WTC11 (cell line): ENCODE data around the gene PAN2. TPM values are rescaled to one million over a fixed set of nuclear protein-coding genes. Genes with fewer than 3 reads are reported as not detected.

ENCODE experiments used
- ATAC-seq: fragments of 200-7000 bp; cut with Tn5 transposase; 2 replicates; pipeline ENCODE4 v1.10.0; 2021; ENCODE audit warnings: mild to moderate bottlenecking, moderate library complexity
- CTCF ChIA-PET: fragments of 300-600 bp; sonication (Branson Sonifier 250); formaldehyde crosslinking; loops from one replicate; lab custom pipeline; 2021; ENCODE audit warnings: antibody characterized with exemption; lab: Charles Lee
- POLR2A ChIA-PET: fragments of 350-600 bp; sonication (Branson Sonifier 250); formaldehyde crosslinking; loops from one replicate; lab custom pipeline; 2021; ENCODE audit warnings: antibody characterized with exemption; lab: Charles Lee
- DNase-seq: peaks from one replicate; pipeline ENCODE4 v3.0.0; 2021; ENCODE audit warnings: low spot score
- H3K27ac Mint-ChIP-seq: 2 replicates; pipeline ENCODE4 v1.8.0; 2021; ENCODE audit warnings: mixed read lengths
- H3K27me3 Mint-ChIP-seq: 2 replicates; pipeline ENCODE4 v1.8.0; 2021; ENCODE audit warnings: low read depth, mild to moderate bottlenecking, moderate library complexity, mixed read lengths
- H3K36me3 Mint-ChIP-seq: 2 replicates; pipeline ENCODE4 v1.8.0; 2021; ENCODE audit warnings: mixed read lengths
- H3K4me1 Mint-ChIP-seq: 2 replicates; pipeline ENCODE4 v1.8.0; 2022; ENCODE audit warnings: mixed read lengths
- H3K4me3 Mint-ChIP-seq: 2 replicates; pipeline ENCODE4 v1.8.0; 2021; ENCODE audit warnings: mild to moderate bottlenecking, moderate library complexity, mixed read lengths
- H3K9me3 Mint-ChIP-seq: 2 replicates; pipeline ENCODE4 v1.8.0; 2021; ENCODE audit warnings: mixed read lengths
- EMX1 ChIP-seq: fragments of 250-450 bp; sonication (Bioruptor Pico); IDR thresholded peaks from 2 replicates; pipeline ENCODE4 v1.8.0; 2021; ENCODE audit warnings: mild to moderate bottlenecking
- GABPB1 ChIP-seq: sonication (generic); formaldehyde crosslinking; IDR thresholded peaks from 2 replicates; pipeline ENCODE4 v1.8.1; 2023; ENCODE audit warnings: mild to moderate bottlenecking, missing genetic modification reagents
- GTF2I ChIP-seq: fragments of 250-450 bp; sonication (Bioruptor Pico); conservative IDR thresholded peaks from 2 replicates; pipeline ENCODE4 v1.4.0; 2021; ENCODE audit warnings: mild to moderate bottlenecking
- HMGA2 ChIP-seq: fragments of 250-450 bp; sonication (Bioruptor Pico); IDR thresholded peaks from 2 replicates; pipeline ENCODE4 v1.4.0; 2021; ENCODE audit warnings: mild to moderate bottlenecking, moderate library complexity
- IRF2 ChIP-seq: sonication (generic); formaldehyde crosslinking; IDR thresholded peaks from 2 replicates; pipeline ENCODE4 v1.8.0; 2022; ENCODE audit warnings: low read depth, missing genetic modification reagents, borderline replicate concordance
- NR1H2 ChIP-seq: sonication (generic); formaldehyde crosslinking; IDR thresholded peaks from 2 replicates; pipeline ENCODE4 v1.9.0; 2021; ENCODE audit warnings: mild to moderate bottlenecking, moderate library complexity, missing genetic modification reagents
- RELA ChIP-seq: sonication (generic); formaldehyde crosslinking; IDR thresholded peaks from 2 replicates; pipeline ENCODE4 v1.8.1; 2022; ENCODE audit warnings: missing genetic modification reagents, mild to moderate bottlenecking, borderline replicate concordance
- SMAD3 ChIP-seq: sonication (generic); formaldehyde crosslinking; IDR thresholded peaks from 2 replicates; pipeline ENCODE4 v1.8.0; 2022; ENCODE audit warnings: missing genetic modification reagents, mild to moderate bottlenecking, borderline replicate concordance
- SOX15 ChIP-seq: fragments of 250-450 bp; sonication (Bioruptor Pico); IDR thresholded peaks from 2 replicates; pipeline ENCODE4 v1.9.0; 2021; ENCODE audit warnings: mild to moderate bottlenecking
- TP53 ChIP-seq: sonication (generic); formaldehyde crosslinking; IDR thresholded peaks from 2 replicates; pipeline ENCODE4 v1.8.1; 2023; ENCODE audit warnings: mild to moderate bottlenecking, missing genetic modification reagents
- ZBTB21 ChIP-seq: sonication (generic); formaldehyde crosslinking; IDR thresholded peaks from 2 replicates; pipeline ENCODE4 v1.8.1; 2023; ENCODE audit warnings: mild to moderate bottlenecking, missing genetic modification reagents, borderline replicate concordance
- ZNF138 ChIP-seq: sonication (generic); formaldehyde crosslinking; conservative IDR thresholded peaks from 2 replicates; pipeline ENCODE4 v1.8.1; 2022; ENCODE audit warnings: mild to moderate bottlenecking, moderate library complexity, missing genetic modification reagents
- ZNF423 ChIP-seq: fragments of 250-450 bp; sonication (Bioruptor Pico); IDR thresholded peaks from 2 replicates; pipeline ENCODE4 v2.1.2; 2022; ENCODE audit warnings: mild to moderate bottlenecking, moderate library complexity
- total RNA-seq: library from RNA; stranded (reverse); gene quantifications from 3 replicates; pipeline ENCODE4 v1.2.3, GENCODE V29; 2021
- TF ChIP-seq, protein P1 (sequence below): sonication (generic); formaldehyde crosslinking; IDR thresholded peaks from 2 replicates; pipeline ENCODE4 v1.8.0; 2022; ENCODE audit warnings: mild to moderate bottlenecking, missing genetic modification reagents
- TF ChIP-seq, protein P2 (sequence below): sonication (generic); formaldehyde crosslinking; conservative IDR thresholded peaks from 2 replicates; pipeline ENCODE4 v1.8.1; 2023; ENCODE audit warnings: mild to moderate bottlenecking, low read depth, missing genetic modification reagents, moderate library complexity
- TF ChIP-seq, protein P3 (sequence below): sonication (generic); formaldehyde crosslinking; IDR thresholded peaks from 2 replicates; pipeline ENCODE4 v1.8.1; 2023; ENCODE audit warnings: mild to moderate bottlenecking, missing genetic modification reagents, borderline replicate concordance
- TF ChIP-seq, protein P4 (sequence below): sonication (generic); formaldehyde crosslinking; IDR thresholded peaks from 2 replicates; pipeline ENCODE4 v1.8.1; 2022; ENCODE audit warnings: mild to moderate bottlenecking, missing genetic modification reagents, moderate library complexity, borderline replicate concordance
- TF ChIP-seq, protein P5 (sequence below): sonication (generic); formaldehyde crosslinking; IDR thresholded peaks from 2 replicates; pipeline ENCODE4 v1.8.1; 2022; ENCODE audit warnings: low read depth, mild to moderate bottlenecking, moderate library complexity, missing genetic modification reagents, borderline replicate concordance

The PAN2 gene
- total RNA-seq, 1 experiment from 2014 or later: 46.7 TPM

DNA sequence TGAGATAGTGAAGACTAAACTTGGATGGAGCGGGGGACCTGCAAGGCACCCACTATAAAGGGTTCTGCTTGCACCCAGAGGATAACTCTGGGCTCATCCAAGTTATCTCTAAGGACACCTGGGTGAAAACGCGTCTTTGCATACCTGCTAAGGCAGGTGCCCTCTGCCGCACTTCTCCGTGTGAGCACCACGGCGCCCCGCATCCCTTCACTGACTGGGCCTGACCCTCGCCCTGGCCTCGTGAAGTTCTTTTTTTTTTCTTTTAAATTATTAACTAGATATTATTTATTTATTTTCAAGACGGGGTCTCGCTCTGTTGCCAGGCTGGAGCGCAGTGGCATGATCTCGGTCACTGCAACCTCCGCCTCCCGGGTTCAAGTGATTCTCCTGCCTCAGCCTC, 48.8 kb upstream of the PAN2 start:
- no peak for DNase-seq
- peaks cover 9% of the 10 kb centered on the region for H3K4me1 Mint-ChIP-seq
- H3K27me3 Mint-ChIP-seq: peaks cover 2% of the 10 kb centered on the region
- ATAC-seq: no peak
- no peak overlapping the region for H3K4me3 Mint-ChIP-seq
- ChIA-PET POLR2A (no interaction called here), CTCF (no interaction called here)
- H3K9me3 Mint-ChIP-seq: 0 out of 2 replicates have a peak, but pooled peaks cover 4% of the 10 kb centered on the region
- H3K27ac Mint-ChIP-seq: no peak overlapping the region
- TF ChIP-seq, protein P1, sequence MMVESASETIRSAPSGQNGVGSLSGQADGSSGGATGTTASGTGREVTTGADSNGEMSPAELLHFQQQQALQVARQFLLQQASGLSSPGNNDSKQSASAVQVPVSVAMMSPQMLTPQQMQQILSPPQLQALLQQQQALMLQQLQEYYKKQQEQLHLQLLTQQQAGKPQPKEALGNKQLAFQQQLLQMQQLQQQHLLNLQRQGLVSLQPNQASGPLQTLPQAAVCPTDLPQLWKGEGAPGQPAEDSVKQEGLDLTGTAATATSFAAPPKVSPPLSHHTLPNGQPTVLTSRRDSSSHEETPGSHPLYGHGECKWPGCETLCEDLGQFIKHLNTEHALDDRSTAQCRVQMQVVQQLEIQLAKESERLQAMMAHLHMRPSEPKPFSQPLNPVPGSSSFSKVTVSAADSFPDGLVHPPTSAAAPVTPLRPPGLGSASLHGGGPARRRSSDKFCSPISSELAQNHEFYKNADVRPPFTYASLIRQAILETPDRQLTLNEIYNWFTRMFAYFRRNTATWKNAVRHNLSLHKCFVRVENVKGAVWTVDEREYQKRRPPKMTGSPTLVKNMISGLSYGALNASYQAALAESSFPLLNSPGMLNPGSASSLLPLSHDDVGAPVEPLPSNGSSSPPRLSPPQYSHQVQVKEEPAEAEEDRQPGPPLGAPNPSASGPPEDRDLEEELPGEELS (CRISPR knock-in tag): no peak
- TF ChIP-seq, protein P2, sequence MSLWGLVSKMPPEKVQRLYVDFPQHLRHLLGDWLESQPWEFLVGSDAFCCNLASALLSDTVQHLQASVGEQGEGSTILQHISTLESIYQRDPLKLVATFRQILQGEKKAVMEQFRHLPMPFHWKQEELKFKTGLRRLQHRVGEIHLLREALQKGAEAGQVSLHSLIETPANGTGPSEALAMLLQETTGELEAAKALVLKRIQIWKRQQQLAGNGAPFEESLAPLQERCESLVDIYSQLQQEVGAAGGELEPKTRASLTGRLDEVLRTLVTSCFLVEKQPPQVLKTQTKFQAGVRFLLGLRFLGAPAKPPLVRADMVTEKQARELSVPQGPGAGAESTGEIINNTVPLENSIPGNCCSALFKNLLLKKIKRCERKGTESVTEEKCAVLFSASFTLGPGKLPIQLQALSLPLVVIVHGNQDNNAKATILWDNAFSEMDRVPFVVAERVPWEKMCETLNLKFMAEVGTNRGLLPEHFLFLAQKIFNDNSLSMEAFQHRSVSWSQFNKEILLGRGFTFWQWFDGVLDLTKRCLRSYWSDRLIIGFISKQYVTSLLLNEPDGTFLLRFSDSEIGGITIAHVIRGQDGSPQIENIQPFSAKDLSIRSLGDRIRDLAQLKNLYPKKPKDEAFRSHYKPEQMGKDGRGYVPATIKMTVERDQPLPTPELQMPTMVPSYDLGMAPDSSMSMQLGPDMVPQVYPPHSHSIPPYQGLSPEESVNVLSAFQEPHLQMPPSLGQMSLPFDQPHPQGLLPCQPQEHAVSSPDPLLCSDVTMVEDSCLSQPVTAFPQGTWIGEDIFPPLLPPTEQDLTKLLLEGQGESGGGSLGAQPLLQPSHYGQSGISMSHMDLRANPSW (CRISPR knock-in tag): no peak
- TF ChIP-seq RELA (CRISPR knock-in tag): no peak
- no peaks in the 10 kb centered on the region for H3K36me3 Mint-ChIP-seq

DNA sequence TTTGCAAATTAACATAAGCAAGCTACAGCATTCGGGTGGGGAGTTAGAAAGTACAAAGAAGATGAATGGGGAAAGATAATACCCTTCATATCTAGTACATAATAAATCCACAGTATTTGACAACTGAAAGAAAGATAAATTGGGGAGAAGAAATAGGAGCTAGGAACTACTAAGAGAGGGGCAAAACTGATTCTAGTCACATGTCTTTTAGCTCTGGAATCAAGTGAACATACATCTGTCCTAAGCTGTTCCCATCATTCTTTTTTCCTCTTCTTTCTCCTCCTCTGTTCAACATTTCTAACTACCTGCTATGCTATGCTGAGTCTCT, 44.2 kb upstream of the PAN2 start:
- no peak for ATAC-seq

More for the DNA sequence above, 44.2 kb upstream of the PAN2 start:
- peaks cover 11% of the 10 kb centered on the region for H3K9me3 Mint-ChIP-seq
- TF ChIP-seq TP53 (CRISPR knock-in tag) (no peak), GABPB1 (CRISPR knock-in tag) (no peak), EMX1 (CRISPR knock-in tag) (no peak), SMAD3 (CRISPR knock-in tag) (no peak), NR1H2 (CRISPR knock-in tag) (no peak), IRF2 (no peak), ZBTB21 (CRISPR knock-in tag) (no peak), ZNF138 (CRISPR knock-in tag) (no peak), GTF2I (CRISPR knock-in tag) (no peak), HMGA2 (CRISPR knock-in tag) (no peak), SOX15 (CRISPR knock-in tag) (no peak), ZNF423 (CRISPR knock-in tag) (no peak)
- TF ChIP-seq, protein P3, sequence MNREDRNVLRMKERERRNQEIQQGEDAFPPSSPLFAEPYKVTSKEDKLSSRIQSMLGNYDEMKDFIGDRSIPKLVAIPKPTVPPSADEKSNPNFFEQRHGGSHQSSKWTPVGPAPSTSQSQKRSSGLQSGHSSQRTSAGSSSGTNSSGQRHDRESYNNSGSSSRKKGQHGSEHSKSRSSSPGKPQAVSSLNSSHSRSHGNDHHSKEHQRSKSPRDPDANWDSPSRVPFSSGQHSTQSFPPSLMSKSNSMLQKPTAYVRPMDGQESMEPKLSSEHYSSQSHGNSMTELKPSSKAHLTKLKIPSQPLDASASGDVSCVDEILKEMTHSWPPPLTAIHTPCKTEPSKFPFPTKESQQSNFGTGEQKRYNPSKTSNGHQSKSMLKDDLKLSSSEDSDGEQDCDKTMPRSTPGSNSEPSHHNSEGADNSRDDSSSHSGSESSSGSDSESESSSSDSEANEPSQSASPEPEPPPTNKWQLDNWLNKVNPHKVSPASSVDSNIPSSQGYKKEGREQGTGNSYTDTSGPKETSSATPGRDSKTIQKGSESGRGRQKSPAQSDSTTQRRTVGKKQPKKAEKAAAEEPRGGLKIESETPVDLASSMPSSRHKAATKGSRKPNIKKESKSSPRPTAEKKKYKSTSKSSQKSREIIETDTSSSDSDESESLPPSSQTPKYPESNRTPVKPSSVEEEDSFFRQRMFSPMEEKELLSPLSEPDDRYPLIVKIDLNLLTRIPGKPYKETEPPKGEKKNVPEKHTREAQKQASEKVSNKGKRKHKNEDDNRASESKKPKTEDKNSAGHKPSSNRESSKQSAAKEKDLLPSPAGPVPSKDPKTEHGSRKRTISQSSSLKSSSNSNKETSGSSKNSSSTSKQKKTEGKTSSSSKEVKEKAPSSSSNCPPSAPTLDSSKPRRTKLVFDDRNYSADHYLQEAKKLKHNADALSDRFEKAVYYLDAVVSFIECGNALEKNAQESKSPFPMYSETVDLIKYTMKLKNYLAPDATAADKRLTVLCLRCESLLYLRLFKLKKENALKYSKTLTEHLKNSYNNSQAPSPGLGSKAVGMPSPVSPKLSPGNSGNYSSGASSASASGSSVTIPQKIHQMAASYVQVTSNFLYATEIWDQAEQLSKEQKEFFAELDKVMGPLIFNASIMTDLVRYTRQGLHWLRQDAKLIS (CRISPR knock-in tag): no peak
- TF ChIP-seq, protein P4, sequence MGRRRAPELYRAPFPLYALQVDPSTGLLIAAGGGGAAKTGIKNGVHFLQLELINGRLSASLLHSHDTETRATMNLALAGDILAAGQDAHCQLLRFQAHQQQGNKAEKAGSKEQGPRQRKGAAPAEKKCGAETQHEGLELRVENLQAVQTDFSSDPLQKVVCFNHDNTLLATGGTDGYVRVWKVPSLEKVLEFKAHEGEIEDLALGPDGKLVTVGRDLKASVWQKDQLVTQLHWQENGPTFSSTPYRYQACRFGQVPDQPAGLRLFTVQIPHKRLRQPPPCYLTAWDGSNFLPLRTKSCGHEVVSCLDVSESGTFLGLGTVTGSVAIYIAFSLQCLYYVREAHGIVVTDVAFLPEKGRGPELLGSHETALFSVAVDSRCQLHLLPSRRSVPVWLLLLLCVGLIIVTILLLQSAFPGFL (CRISPR knock-in tag): no peak
- TF ChIP-seq, protein P5, sequence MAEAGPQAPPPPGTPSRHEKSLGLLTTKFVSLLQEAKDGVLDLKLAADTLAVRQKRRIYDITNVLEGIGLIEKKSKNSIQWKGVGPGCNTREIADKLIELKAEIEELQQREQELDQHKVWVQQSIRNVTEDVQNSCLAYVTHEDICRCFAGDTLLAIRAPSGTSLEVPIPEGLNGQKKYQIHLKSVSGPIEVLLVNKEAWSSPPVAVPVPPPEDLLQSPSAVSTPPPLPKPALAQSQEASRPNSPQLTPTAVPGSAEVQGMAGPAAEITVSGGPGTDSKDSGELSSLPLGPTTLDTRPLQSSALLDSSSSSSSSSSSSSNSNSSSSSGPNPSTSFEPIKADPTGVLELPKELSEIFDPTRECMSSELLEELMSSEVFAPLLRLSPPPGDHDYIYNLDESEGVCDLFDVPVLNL (CRISPR knock-in tag): no peak
- TF ChIP-seq, all 79 proteins: peak for 0
- DNase-seq: no peak
- no peaks in the 10 kb centered on the region; the same call in 1 of the 2 replicates for H3K27me3 Mint-ChIP-seq
- H3K4me1 Mint-ChIP-seq: peaks cover 7% of the 10 kb centered on the region
- POLR2A ChIA-PET: interaction anchor here (0.6 to 1.2 kb wide), 2 partner anchors 18 to 31 kb away, joined by 3 to 5 read pairs; partner anchors contain the start of gene STAT2
- H3K36me3 Mint-ChIP-seq: no peaks in the 10 kb centered on the region
- H3K27ac Mint-ChIP-seq: peak overlapping the region; percentile 47; the same call in 1 of the 2 replicates
- H3K4me3 Mint-ChIP-seq: no peak overlapping the region
- CTCF ChIA-PET: interaction anchor here (1.1 to 3.3 kb wide), 4 partner anchors 11 to 87 kb away, joined by 3 to 17 read pairs (median 4); partner anchors contain the start of gene CNPY2
